ENCODE results near the gene LAMB1. TPM values are rescaled to one million over a fixed set of nuclear protein-coding genes. Genes with fewer than 3 reads are reported as not detected.

Gene LAMB1
- total RNA-seq, 1 experiment from 2014 or later = 101 TPM

- Histone ChIP-seq H3K27me3 (ENCODE audit: low read length) (no peaks in the 10 kb centered on the region), H4K20me1 (ENCODE audit: low read length) (peaks cover 10% of the 10 kb centered on the region; the same call in 1 of the 2 replicates), H2AFZ (ENCODE audit: low read length) (no peak overlapping the region), H3K4me3 (ENCODE audit: low read length) (no peak overlapping the region), H3K9me2 (replicated peaks; ENCODE audit: low read length) (no peaks in the 10 kb centered on the region), H3K36me3 (ENCODE audit: low read depth, low read length) (peaks cover 52% of the 10 kb centered on the region), H3K9me3 (ENCODE audit: low read length) (no peaks in the 10 kb centered on the region), H3F3A (ENCODE audit: low read length, unreplicated experiment) (peaks cover 8% of the 10 kb centered on the region), H3K4me1 (ENCODE audit: insufficient read depth, low read length) (peaks cover 22% of the 10 kb centered on the region), H3K4me2 (ENCODE audit: low read length) (no peak overlapping the region), H3K9ac (ENCODE audit: low read length) (no peak overlapping the region), H3K27ac (ENCODE audit: low read length) (no peak overlapping the region), H3K79me2 (ENCODE audit: low read length) (no peaks in the 10 kb centered on the region)
- ChIA-PET POLR2A (ENCODE audit: unreplicated experiment) (no interaction called here), CTCF (no interaction called here)
- TF ChIP-seq EZH2phosphoT487 (IDR thresholded peaks at IDR 0.05; ENCODE audit: borderline replicate concordance, low read length) (no peak), EZH2 (IDR thresholded peaks at IDR 0.05; ENCODE audit: low read length, unreplicated experiment) (no peak), CTCF (conservative IDR thresholded peaks at IDR 0.05; ENCODE audit: low read depth, low read length) (no peak)
- ATAC-seq (no peak), DNase-seq (no peak)
- BruUV-seq (replicated peaks) = no TSS peak
- intact Hi-C loops (cut with micrococcal nuclease) = no loop called here
These were observed 31.3 kb downstream of the LAMB1 start for GRCh38 chr7:107971613-107972012.

DNA sequence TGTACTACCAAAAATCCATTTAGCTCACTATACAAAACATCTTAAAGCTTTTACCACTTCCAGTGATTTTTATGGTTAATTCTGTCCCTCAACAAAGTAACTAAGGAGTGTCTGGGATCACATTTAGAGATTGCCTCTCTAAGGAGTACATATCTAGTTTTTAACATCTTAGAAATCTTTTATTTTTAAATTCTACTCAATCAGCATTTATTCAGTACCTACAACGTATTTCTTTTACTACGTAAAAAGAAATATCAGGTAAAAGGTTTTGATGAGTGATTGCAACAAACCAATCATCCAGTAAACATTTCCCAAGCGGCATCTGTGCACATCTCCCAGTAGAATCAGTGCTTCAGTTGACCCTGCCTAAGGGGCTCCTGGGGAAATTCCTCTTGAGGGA, 31.9 kb downstream of the LAMB1 start:
- Histone ChIP-seq H3K4me2 (ENCODE audit: low read length) (no peak overlapping the region), H3K9me3 (ENCODE audit: low read length) (no peaks in the 10 kb centered on the region), H3K27me3 (ENCODE audit: low read length) (no peaks in the 10 kb centered on the region), H3K9ac (ENCODE audit: low read length) (no peak overlapping the region), H3K9me2 (replicated peaks; ENCODE audit: low read length) (no peaks in the 10 kb centered on the region), H4K20me1 (ENCODE audit: low read length) (peaks cover 10% of the 10 kb centered on the region; the same call in 1 of the 2 replicates), H3K4me1 (ENCODE audit: insufficient read depth, low read length) (peaks cover 26% of the 10 kb centered on the region), H3K36me3 (ENCODE audit: low read depth, low read length) (peaks cover 47% of the 10 kb centered on the region), H3K4me3 (ENCODE audit: low read length) (no peak overlapping the region), H2AFZ (ENCODE audit: low read length) (no peak overlapping the region), H3K27ac (ENCODE audit: low read length) (no peak overlapping the region), H3K79me2 (ENCODE audit: low read length) (no peaks in the 10 kb centered on the region), H3F3A (ENCODE audit: low read length, unreplicated experiment) (peaks cover 8% of the 10 kb centered on the region)
- DNase-seq = no peak
- POLR2A ChIA-PET (ENCODE audit: unreplicated experiment) = no interaction called here
- TF ChIP-seq EZH2phosphoT487 (IDR thresholded peaks at IDR 0.05; ENCODE audit: borderline replicate concordance, low read length) = no peak
- no peak for TF ChIP-seq EZH2 (IDR thresholded peaks at IDR 0.05; ENCODE audit: low read length, unreplicated experiment)
- no peak for TF ChIP-seq CTCF (conservative IDR thresholded peaks at IDR 0.05; ENCODE audit: low read depth, low read length)
- CTCF ChIA-PET = no interaction called here
- intact Hi-C loops (cut with micrococcal nuclease) = no loop called here
- no peak for ATAC-seq
- no TSS peak for BruUV-seq (replicated peaks)

DNA sequence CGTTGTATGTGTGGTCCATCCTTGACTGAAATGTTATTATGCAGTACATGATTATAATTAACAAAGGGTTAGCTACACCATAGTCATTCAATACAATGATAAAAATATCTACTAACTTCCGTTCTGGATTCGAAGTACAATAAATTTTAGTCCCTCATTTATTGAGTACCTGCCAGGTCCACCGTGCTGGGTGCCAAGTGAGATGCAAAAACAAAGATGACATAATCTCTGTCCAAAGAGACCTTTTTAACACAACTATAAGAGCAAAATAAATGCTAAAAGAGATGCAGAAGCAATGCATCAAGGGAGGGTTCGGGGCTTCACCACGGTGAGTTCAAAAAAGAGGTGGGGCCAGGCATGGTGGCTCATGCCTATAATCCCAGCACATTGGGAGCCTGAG, 33.1 kb downstream of the LAMB1 start:
- Histone ChIP-seq H2AFZ (ENCODE audit: low read length) (no peak overlapping the region), H3K36me3 (ENCODE audit: low read depth, low read length) (peaks cover 44% of the 10 kb centered on the region), H3K9me3 (ENCODE audit: low read length) (no peaks in the 10 kb centered on the region), H3K27ac (ENCODE audit: low read length) (no peak overlapping the region), H3K27me3 (ENCODE audit: low read length) (no peaks in the 10 kb centered on the region), H3K9me2 (replicated peaks; ENCODE audit: low read length) (no peaks in the 10 kb centered on the region), H4K20me1 (ENCODE audit: low read length) (peaks cover 10% of the 10 kb centered on the region; the same call in 1 of the 2 replicates), H3K4me1 (ENCODE audit: insufficient read depth, low read length) (peaks cover 26% of the 10 kb centered on the region), H3K79me2 (ENCODE audit: low read length) (0 out of 2 replicates have a peak, but pooled peaks cover 4% of the 10 kb centered on the region), H3K4me2 (ENCODE audit: low read length) (no peak overlapping the region), H3K4me3 (ENCODE audit: low read length) (no peak overlapping the region), H3K9ac (ENCODE audit: low read length) (no peak overlapping the region), H3F3A (ENCODE audit: low read length, unreplicated experiment) (peaks cover 8% of the 10 kb centered on the region)
- intact Hi-C loops (cut with micrococcal nuclease) = no loop called here
- ATAC-seq (no peak), DNase-seq (no peak)
- ChIA-PET CTCF (no interaction called here), POLR2A (ENCODE audit: unreplicated experiment) (no interaction called here)
- TF ChIP-seq EZH2 (IDR thresholded peaks at IDR 0.05; ENCODE audit: low read length, unreplicated experiment) = no peak
- no peak for TF ChIP-seq CTCF (conservative IDR thresholded peaks at IDR 0.05; ENCODE audit: low read depth, low read length)
- no peak for TF ChIP-seq EZH2phosphoT487 (IDR thresholded peaks at IDR 0.05; ENCODE audit: borderline replicate concordance, low read length)
- BruUV-seq (replicated peaks) = no TSS peak
